ENCODE results near the gene DPY30.

- TF ChIP-seq POLR2AphosphoS5 (IDR thresholded peaks at IDR 0.05; ENCODE audit: low read depth, low read length) (no peak), TAF1 (IDR thresholded peaks at IDR 0.05; ENCODE audit: borderline replicate concordance, insufficient read depth, low read length) (no peak), REST (IDR thresholded peaks at IDR 0.05; ENCODE audit: insufficient read depth in 1 of 2, low read depth in 2 of 2, low read length in 2 of 2) (no peak)
Observed at GRCh38 chr2:32051836-32052439, 12.3 kb upstream of the DPY30 start.
